ENCODE results near the gene NCOA7. TPM values are rescaled to one million over a fixed set of nuclear protein-coding genes. Genes with fewer than 3 reads are reported as not detected.

Gene NCOA7
- total and polyA plus RNA-seq, 10 of the 15 experiments (the other 5 are each of a cell fraction or from before 2014, with no cell fraction given) = 18.9 to 50.3 (median 34.2) TPM

- TF ChIP-seq RUNX3 (IDR thresholded peaks at IDR 0.05; ENCODE audit: low read length) (peak; percentile 93), BMI1 (IDR thresholded peaks at IDR 0.05; ENCODE audit: borderline replicate concordance) (no peak), KLF5 (IDR thresholded peaks at IDR 0.05; ENCODE audit: partially characterized antibody) (peak; percentile 19), ZNF622 (IDR thresholded peaks at IDR 0.05) (no peak), EP300 (IDR thresholded peaks at IDR 0.05; ENCODE audit: borderline replicate concordance in 1 of 2, control insufficient read depth in 1 of 2, low read depth in 2 of 2, low read length in 2 of 2) (peak in 1 of 2 experiments; percentile 40; a peak in 1 of 4 replicates), NFIC (IDR thresholded peaks at IDR 0.05; ENCODE audit: low read depth, low read length) (peak; percentile 89), EED (IDR thresholded peaks at IDR 0.05; ENCODE audit: low read depth) (peak; percentile 66), SRF (IDR thresholded peaks at IDR 0.05; ENCODE audit: low read depth in 2 of 2, low read length in 2 of 2) (0 out of 4 replicates have a peak, but pooled peaks of 1 of the 2 experiments have one; percentile 8), POLR2AphosphoS5 (IDR thresholded peaks at IDR 0.05; ENCODE audit: low read length) (no peak; the same call in 1 of the 2 replicates), ZNF207 (IDR thresholded peaks at IDR 0.05; ENCODE audit: borderline replicate concordance) (no peak), ATF2 (IDR thresholded peaks at IDR 0.05; ENCODE audit: low read length) (peak; percentile 91), MTA2 (IDR thresholded peaks at IDR 0.05; ENCODE audit: low read depth) (peak; percentile 57; the same call in 1 of the 2 replicates), GATAD2B (conservative IDR thresholded peaks at IDR 0.05; ENCODE audit: low read depth) (no peak), GABPA (IDR thresholded peaks at IDR 0.05; ENCODE audit: low read depth) (peak; percentile 77), ETV6 (conservative IDR thresholded peaks at IDR 0.05 in 1 of 2, IDR thresholded peaks at IDR 0.05 in 1 of 2; ENCODE audit: borderline replicate concordance in 1 of 2, low read depth in 1 of 2) (peak in 1 of 2 experiments; percentile 87; a peak in 2 of 4 replicates), PML (IDR thresholded peaks at IDR 0.05; ENCODE audit: low read length) (peak; percentile 43; the same call in 1 of the 2 replicates), CUX1 (IDR thresholded peaks at IDR 0.05; ENCODE audit: insufficient replicate concordance, low read depth, low read length) (no peak), CREM (IDR thresholded peaks at IDR 0.05; ENCODE audit: low read depth) (peak; percentile 92), BCL3 (IDR thresholded peaks at IDR 0.05; ENCODE audit: borderline replicate concordance, insufficient read depth, low read depth, low read length, poor library complexity, severe bottlenecking) (peak; percentile 47), DPF2 (IDR thresholded peaks at IDR 0.05) (0 out of 2 replicates have a peak, but pooled peaks have one; percentile 15), NRF1 (conservative IDR thresholded peaks at IDR 0.05; ENCODE audit: low read depth, low read length) (no peak)
Measured at GRCh38 chr6:125931733-125932450, 141.1 kb downstream of the NCOA7 start (continued).

Data from GM12878 (cell line).